Smooth muscle cell (in vitro differentiated cells): Measurements from ENCODE around the gene KRTAP12-2. TPM values are rescaled to one million over a fixed set of nuclear protein-coding genes. Genes with fewer than 3 reads are reported as not detected.

Source experiments
- DNase-seq: peaks from one replicate; lab custom pipeline; 2025; ENCODE audit not compliant: unreplicated experiment; lab: John Stamatoyannopoulos, UW
- H2AFZ ChIP-seq: fragments of 200-600 bp; sonication (generic); 2 replicates; pipeline ENCODE4 v1.6.0; 2016; ENCODE audit warnings: antibody characterized with exemption, low read depth, mild to moderate bottlenecking
- H3F3A ChIP-seq: fragments of 200-600 bp; sonication (generic); 2 replicates; pipeline ENCODE4 v1.6.0; 2017; ENCODE audit warnings: antibody characterized with exemption, low read depth
- H3K27ac ChIP-seq: fragments of 200-600 bp; sonication (generic); 2 replicates; pipeline ENCODE4 v1.5.1; 2016; ENCODE audit warnings: low read depth, mild to moderate bottlenecking
- H3K27me3 ChIP-seq: fragments of 200-600 bp; sonication (generic); 2 replicates; pipeline ENCODE4 v1.6.1; 2016; ENCODE audit warnings: low read depth, mild to moderate bottlenecking
- H3K36me3 ChIP-seq: fragments of 200-600 bp; sonication (generic); 2 replicates; pipeline ENCODE4 v1.5.1; 2016; ENCODE audit warnings: low read depth
- H3K4me1 ChIP-seq: fragments of 200-600 bp; sonication (generic); 2 replicates; pipeline ENCODE4 v1.5.1; 2016; ENCODE audit warnings: low read depth
- H3K4me2 ChIP-seq: fragments of 200-600 bp; sonication (generic); 2 replicates; pipeline ENCODE4 v1.6.0; 2016; ENCODE audit warnings: mild to moderate bottlenecking
- H3K4me3 ChIP-seq: fragments of 200-600 bp; sonication (generic); 2 replicates; pipeline ENCODE4 v1.5.1; 2016; ENCODE audit warnings: mild to moderate bottlenecking
- H3K79me2 ChIP-seq: fragments of 200-600 bp; sonication (generic); 2 replicates; pipeline ENCODE4 v1.6.0; 2016; ENCODE audit warnings: low read depth, mild to moderate bottlenecking
- H3K9ac ChIP-seq: fragments of 200-600 bp; sonication (generic); 2 replicates; pipeline ENCODE4 v1.6.0; 2016; ENCODE audit warnings: low read depth
- H3K9me3 ChIP-seq: fragments of 200-600 bp; sonication (generic); replicated peaks from 2 replicates; pipeline ENCODE4 v1.5.1; 2016; ENCODE audit warnings: low read depth
- H4K20me1 ChIP-seq: fragments of 200-600 bp; sonication (generic); 2 replicates; pipeline ENCODE4 v1.6.0; 2016; ENCODE audit warnings: low read depth
- WGBS: methylation state at CpG from one replicate; pipeline ENCODE4 v1.1.7; 2016; ENCODE audit warnings: low lambda C conversion rate; 5-methylcytosine and 5-hydroxymethylcytosine counted together
- polyA plus RNA-seq: library from polyadenylated mRNA; unstranded; fragments of >200 nt; fragmentation: Nextera tagmentation; extraction: Ambion mirVana; gene quantifications from 2 replicates; pipeline ENCODE4 v1.2.1, GENCODE V29; 2016
- total RNA-seq: library from RNA; depleted of rRNA; stranded (reverse); fragments of >200 nt; gene quantifications from 2 replicates; pipeline ENCODE4 v1.2.3, GENCODE V29; 2014
- TF ChIP-seq, protein P1 (sequence below): fragments of 200-600 bp; sonication (generic); IDR thresholded peaks from 2 replicates; pipeline ENCODE4 v1.5.1; 2017; ENCODE audit warnings: borderline replicate concordance, mild to moderate bottlenecking, antibody characterized with exemption; ENCODE audit not compliant: insufficient read depth, poor library complexity, severe bottlenecking

The KRTAP12-2 gene
- total and polyA plus RNA-seq, 2 experiments from 2014 or later: not detected

DNA sequence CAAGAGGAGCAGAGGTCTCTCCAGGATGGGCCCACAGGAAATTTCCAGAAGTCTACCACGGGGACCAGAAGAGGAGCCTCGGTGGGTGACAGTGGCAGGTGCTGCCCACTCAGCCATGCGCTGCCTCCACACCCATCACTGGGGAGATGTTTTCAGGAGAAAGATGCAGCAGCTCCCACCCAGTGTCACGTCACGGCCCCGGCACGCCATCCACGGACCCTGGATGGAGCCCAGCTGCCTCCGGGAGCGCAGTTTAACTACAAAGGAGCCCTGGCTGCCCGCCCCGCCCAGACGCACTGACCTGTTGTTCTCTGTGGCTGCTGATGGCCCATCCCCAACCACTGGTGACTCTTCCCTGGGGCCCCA lies 37.9 kb upstream of the KRTAP12-2 start:
- Histone ChIP-seq H3K9me3 (no peaks in the 10 kb centered on the region), H4K20me1 (no peaks in the 10 kb centered on the region), H3K27me3 (peaks cover 66% of the 10 kb centered on the region), H3K79me2 (no peaks in the 10 kb centered on the region), H3K4me3 (no peak overlapping the region), H3K9ac (no peak overlapping the region), H3K4me2 (no peak overlapping the region), H3K27ac (no peak overlapping the region), H3K36me3 (no peaks in the 10 kb centered on the region), H3K4me1 (peaks cover 18% of the 10 kb centered on the region), H2AFZ (no peak overlapping the region), H3F3A (no peaks in the 10 kb centered on the region)
- WGBS: 23% methylated on average over 13 of the region's 13 CpGs
- TF ChIP-seq, protein P1, sequence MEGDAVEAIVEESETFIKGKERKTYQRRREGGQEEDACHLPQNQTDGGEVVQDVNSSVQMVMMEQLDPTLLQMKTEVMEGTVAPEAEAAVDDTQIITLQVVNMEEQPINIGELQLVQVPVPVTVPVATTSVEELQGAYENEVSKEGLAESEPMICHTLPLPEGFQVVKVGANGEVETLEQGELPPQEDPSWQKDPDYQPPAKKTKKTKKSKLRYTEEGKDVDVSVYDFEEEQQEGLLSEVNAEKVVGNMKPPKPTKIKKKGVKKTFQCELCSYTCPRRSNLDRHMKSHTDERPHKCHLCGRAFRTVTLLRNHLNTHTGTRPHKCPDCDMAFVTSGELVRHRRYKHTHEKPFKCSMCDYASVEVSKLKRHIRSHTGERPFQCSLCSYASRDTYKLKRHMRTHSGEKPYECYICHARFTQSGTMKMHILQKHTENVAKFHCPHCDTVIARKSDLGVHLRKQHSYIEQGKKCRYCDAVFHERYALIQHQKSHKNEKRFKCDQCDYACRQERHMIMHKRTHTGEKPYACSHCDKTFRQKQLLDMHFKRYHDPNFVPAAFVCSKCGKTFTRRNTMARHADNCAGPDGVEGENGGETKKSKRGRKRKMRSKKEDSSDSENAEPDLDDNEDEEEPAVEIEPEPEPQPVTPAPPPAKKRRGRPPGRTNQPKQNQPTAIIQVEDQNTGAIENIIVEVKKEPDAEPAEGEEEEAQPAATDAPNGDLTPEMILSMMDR: no peak
- DNase-seq: no peak

DNA sequence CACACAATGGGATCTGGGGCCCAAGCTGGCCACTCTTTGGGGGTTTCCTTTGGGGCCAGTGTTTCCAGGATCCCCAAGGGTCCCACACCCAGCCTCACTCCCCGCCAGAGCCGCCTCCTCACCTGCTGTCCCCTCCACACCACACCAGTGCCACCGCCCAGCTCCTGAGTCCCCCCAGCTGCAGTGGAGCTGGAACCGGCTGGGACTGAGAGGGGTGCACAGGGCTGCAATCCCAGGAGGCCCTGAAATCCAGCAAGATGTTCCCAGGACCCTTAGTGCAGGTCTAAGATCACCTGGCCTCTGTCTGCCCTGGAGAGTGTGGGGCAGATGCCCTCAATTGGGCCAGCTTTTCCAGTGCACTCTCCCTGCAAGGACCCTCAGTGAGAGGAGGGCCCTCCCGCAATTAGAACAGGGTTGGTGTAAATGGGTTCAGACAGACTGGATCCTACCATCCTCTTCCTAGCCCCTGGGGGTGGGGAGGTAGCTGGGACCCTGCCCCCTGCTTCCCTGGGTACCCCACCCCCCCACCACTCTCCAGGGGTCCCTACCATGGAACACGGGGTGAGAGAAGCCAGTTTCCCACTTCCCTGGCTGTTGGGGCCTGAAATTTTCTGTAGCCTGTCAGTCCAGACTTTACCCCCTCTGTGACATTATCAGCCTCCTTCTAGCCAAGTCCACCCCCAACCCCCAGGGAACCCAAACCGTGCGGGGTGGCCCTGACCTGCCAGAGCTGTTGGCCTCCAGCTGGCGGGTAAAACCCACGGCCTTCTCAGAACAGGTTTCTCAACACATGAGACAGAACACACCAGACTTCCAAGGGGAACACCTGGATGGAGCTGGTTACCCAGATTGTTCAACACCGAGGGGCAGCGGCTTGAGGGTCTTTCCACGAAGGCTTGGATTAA lies 37.3 kb upstream of the KRTAP12-2 start:
- Histone ChIP-seq H3K4me2 (no peak overlapping the region), H3K4me1 (peaks cover 12% of the 10 kb centered on the region), H3K27me3 (peaks cover 60% of the 10 kb centered on the region), H3K79me2 (no peaks in the 10 kb centered on the region), H3F3A (no peaks in the 10 kb centered on the region), H3K9ac (no peak overlapping the region), H3K9me3 (no peaks in the 10 kb centered on the region), H3K36me3 (no peaks in the 10 kb centered on the region), H2AFZ (no peak overlapping the region), H3K27ac (no peak overlapping the region), H4K20me1 (no peaks in the 10 kb centered on the region), H3K4me3 (no peak overlapping the region)
- TF ChIP-seq, protein P1: no peak
- DNase-seq: no peak
- WGBS: 49% methylated on average over 13 of the region's 13 CpGs

DNA sequence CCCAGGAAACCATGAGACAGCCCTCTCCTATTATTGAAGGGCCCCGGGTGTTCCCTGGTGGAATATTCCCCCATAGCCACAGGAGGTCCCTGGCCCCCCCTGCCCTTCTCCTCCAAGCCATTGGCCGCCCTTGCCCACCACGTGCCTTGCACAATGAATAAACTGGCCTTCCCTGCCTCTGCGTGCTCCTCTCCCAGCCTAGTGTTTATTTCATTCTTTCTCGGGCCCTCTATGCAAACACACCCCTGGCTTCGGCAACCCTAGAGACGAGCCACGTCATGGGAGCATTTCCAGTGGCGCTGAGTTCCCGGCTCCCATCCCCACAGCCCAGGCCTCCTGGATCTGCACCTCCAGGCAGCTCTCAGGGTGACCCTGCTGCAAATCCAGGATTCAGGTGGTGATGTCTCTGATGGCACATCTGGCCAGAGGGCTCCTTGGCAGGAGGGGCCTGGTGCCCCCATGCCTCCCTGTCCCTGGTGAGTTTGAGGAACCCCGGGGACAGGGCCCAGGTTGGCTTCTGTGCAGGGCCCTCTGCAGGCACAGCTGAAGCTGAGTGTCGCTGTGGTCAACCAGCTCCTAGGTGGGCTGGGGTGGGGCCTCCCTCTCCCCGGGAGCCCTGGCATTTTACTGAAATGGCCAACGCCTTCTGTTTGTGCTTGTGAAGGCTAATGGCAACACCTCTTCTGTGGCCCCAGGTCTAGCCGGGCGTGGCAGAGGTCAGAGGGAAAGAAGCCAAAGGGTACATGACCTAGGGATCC lies 36.4 kb upstream of the KRTAP12-2 start:
- Histone ChIP-seq H4K20me1 (no peaks in the 10 kb centered on the region), H3F3A (no peaks in the 10 kb centered on the region), H3K79me2 (no peaks in the 10 kb centered on the region), H3K27me3 (peaks cover 51% of the 10 kb centered on the region), H3K27ac (no peak overlapping the region), H3K36me3 (no peaks in the 10 kb centered on the region), H3K4me2 (no peak overlapping the region), H2AFZ (no peak overlapping the region), H3K9ac (no peak overlapping the region), H3K4me1 (peaks cover 10% of the 10 kb centered on the region), H3K9me3 (no peaks in the 10 kb centered on the region), H3K4me3 (no peak overlapping the region)
- no peak for DNase-seq
- 71% methylated on average over 16 of the region's 16 CpGs for WGBS
- TF ChIP-seq, protein P1: no peak
